ENCODE results near the gene DNASE1L2.
"Not testable (repeated sequence)": the region's sequence is repeated elsewhere in the genome, so short reads cannot be mapped to it uniquely, and the experiment has no call there.

Gene DNASE1L2, protein sequence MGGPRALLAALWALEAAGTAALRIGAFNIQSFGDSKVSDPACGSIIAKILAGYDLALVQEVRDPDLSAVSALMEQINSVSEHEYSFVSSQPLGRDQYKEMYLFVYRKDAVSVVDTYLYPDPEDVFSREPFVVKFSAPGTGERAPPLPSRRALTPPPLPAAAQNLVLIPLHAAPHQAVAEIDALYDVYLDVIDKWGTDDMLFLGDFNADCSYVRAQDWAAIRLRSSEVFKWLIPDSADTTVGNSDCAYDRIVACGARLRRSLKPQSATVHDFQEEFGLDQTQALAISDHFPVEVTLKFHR

DNA sequence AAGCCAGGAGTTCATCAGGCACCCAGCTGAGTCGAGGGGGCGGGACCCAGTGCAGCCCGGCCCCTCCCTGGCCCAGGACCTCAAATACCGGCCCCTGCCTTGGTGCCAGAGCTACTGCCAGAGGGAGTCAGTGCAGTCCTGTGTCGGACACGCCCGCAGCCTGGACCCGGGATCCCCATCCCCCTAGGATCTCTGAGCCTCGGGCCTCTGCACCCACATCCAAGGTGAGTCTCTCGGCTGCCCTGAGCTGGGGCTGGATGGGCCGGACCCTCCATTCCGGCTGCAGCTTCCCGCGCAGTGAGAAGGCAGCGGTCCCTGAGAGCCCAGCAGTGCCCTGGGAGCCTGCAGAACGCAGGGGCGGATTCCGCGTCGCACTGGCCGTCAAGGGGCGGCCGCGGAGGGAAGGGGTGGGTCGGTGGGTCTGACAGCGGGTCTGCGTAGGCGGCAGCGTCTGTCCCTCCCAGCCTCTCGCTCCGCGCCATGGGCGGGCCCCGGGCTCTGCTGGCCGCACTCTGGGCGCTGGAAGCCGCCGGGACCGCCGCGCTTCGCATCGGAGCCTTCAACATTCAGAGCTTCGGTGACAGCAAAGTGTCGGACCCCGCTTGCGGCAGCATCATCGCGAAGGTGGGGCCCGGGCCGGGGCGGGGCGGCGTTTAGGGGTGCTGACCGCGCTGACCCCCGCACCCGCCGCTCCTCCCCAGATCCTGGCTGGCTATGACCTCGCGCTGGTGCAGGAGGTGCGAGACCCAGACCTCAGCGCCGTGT, at the start of gene DNASE1L2:
Gene DNASE1L2, plus strand, starts transcription at position 108 of the 765 bp plus-strand sequence. Its CDS starts 373 bp downstream, at position 481.
- no peak for DNase-seq

- DNase-seq: no peak
These were observed 49.7 kb upstream of the DNASE1L2 start for GRCh38 chr16:2186505-2186904.

GRCh38 chr16:2187212-2187611, 49.0 kb upstream of the DNASE1L2 start:
- no peak for DNase-seq

DNA sequence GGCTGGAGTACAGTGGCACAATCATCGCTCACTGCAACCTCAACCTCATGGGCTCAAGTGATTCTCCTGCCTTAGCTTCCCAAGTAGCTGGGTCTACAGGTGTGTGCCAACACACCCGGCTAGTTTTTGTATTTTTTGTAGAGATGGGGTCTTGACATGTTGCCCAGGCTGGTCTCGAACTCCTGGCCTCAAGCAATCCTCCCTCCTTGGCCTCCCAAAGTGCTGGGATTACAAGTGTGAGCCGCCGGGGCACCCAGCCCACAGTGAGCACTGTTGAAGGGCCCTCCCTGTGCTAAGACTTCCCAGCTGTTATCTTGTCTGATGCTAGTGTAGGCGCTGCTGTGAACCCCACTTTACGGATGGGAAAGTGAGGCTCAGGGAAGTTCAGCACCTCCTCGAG, 47.8 kb upstream of the DNASE1L2 start:
- DNase-seq: no peak

- DNase-seq: no peak
These were observed 46.9 kb upstream of the DNASE1L2 start for GRCh38 chr16:2189252-2189893.

GRCh38 chr16:2190002-2190658, 46.1 kb upstream of the DNASE1L2 start:
- no peak for DNase-seq

- DNase-seq: no peak
These were observed 45.4 kb upstream of the DNASE1L2 start for GRCh38 chr16:2190659-2191445.

- DNase-seq: no peak
These were observed 44.9 kb upstream of the DNASE1L2 start for GRCh38 chr16:2191446-2191706.

GRCh38 chr16:2194166-2194834, 41.9 kb upstream of the DNASE1L2 start:
- no peak for DNase-seq

DNA sequence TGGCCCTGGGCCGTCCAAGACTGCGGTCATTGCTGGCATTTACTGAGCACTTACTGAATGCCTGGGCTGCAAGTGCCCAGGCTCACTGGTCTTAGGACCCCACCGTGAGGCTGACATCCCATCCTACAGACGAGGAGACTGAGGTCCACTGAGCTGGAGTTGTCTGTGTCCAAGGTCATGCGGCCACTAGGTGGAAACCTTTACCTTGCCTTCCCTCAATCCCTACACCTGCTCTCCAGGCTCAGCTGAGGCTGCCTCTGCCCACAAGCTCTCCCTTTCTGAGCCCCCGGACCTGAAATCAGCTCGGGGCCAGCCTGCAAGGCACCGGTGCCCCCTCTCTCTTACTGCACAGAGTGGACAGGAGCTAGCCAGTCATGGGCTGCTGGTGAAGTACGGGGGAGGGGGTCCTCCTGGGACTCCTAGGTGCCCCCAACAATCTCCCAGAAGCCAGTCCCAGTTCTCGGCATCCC, 41.4 kb upstream of the DNASE1L2 start:
- DNase-seq: peak in 1 of 2 experiments; percentile 1

DNA sequence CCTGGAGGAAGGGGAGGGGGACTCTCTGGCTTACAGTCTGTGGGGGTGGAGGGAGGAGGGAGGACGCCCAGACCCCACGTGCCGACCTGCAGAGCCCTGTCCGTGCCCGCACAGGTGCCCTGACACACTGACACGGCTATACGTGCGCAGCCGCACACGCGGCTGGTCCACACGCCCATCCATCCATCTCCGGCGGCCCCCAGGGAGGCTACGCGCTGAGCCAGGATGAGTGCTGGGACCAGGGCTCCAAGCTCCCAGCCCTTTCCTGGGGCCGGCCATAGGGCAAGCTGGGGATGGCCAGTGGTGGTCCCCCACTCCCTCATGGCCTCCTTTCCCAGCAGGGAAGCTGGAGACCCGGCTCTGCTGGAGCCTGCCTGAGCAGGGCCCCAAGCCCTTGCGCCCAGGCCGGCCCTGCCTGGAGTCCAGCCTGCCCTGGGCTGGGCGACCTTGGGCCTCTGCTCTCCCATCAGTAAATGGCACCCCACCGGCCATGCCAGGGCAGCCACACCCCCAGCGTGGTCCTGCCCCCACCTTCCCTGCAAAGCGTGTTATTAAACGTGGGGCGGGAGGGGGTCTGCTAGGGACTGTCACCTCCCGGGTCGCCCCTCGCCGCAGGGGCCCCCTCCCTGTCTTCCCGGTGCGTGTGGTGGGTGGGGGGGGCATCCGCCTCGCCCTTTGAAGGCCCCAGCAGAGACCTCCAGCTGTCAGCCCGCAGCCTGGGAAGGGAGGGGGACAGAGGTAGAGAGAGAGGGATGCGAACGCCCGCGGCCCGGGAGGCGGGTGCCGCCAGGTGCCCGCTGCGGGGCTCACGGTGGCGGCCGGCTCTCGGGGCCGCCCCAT, 40.7 kb upstream of the DNASE1L2 start:
- no peak for DNase-seq

DNA sequence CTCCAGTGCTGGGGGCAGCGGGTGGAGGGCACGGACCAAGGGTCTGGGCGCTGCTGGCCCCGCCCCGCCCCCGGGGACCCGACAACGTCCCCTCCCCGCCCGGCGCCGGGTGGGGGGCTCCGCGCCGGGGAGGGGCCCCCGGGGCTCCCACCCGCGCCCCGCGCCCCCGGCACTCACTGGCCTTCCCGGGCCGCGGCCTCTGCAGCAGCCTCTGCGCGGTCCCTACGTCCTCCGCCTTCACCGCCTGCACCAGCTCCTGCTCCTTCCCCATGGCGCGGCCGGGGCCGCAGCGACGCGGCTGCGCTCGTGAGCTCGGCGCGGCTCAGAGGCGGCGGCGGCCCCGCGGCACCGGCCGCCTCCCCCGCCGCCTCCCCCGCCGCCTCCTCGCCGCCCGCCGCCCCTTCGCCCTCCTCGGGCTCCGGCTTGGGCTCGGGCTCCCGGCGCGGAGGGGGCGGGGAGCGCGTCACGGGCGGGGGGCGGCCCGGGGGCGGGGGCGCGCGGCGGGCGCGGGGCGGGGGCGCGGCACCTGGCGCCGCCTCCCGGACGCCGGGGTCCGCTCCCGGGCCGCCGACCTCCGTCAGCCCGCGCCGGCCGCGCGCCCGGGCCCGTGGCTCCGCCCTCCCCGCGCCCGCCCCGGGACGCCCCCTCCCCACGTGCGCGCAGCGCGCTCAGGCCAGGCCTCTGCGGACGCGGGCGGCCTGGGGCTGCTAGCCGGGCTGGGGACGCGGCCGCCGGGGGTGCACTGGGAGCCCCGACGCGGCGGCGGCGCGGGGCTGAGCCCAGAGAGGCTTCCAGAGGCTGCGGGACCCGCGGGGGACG, 39.9 kb upstream of the DNASE1L2 start, which contains the start of gene CASKIN1:
Gene CASKIN1, minus strand, starts transcription at position 444 of the 819 bp plus-strand sequence. Its CDS starts 173 bp downstream, at position 271.
- DNase-seq: no peak

DNA sequence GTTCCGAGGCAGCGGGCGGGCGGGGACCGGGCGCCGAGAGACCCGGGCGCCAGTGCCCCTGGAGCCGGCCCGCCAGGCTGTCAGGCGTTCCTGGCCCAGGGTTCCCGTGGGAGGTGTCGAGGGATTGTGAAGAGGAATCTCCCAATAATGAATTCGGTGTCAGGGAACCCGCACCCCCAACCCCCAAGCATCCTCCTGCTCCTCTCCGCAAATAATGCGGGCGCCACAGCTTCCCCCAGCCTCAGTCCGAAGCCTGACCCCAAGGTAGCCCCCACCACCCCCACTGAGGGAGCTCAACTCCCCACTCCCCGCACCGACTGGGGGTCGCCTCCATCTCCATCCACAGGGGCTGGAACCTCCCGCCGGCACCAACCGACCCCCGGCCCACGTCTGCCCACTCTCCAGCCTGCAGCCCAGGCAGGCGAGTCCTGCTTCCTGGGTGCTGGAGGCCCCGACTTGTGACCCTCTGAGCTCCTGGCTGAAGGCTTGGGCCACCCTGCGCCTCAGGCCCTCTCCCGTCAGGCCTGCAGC, 39.2 kb upstream of the DNASE1L2 start:
- DNase-seq: no peak

DNA sequence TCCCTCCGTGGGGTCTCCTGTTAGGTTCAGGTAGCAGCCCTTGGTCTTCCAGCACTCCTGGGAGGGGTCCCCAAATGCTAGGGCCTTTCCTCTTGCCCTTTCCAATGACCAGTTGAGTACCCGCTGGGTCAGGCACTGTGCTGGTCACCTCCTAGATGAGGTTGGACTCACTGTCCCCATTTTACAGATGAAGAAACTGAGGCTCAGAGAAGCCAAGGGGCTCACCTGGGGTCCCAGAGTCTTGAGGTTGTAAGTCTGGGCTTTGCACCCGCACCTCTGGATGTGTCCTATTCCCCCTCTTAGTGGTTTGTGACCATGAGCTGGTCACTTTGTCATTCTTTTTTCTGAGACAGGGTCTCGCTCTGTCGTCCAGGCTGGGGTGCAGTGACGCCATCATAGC, 38.5 kb upstream of the DNASE1L2 start:
- no peak for DNase-seq

GRCh38 chr16:2198283-2198682, 38.0 kb upstream of the DNASE1L2 start:
- DNase-seq: no peak

DNA sequence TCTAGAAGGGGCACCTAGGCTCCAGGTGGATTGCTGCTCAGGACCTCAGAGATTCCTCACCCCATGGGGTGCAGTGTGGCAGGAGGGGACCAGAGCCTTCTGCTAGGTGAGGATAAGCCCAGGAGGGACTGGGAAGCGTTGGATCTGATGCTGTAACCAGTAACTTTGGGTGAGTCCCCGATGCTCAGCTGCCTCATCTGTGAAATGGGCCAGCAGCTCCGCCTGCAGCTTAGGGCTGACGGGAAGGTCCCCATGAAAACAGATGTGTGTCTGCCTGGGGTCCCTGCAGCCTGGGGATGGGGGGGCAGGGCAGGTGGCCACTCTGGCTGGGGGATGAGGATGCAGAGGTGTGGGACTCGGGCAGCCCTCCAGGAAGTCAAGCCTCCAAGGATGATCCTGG, 37.1 kb upstream of the DNASE1L2 start:
- no peak for DNase-seq

DNA sequence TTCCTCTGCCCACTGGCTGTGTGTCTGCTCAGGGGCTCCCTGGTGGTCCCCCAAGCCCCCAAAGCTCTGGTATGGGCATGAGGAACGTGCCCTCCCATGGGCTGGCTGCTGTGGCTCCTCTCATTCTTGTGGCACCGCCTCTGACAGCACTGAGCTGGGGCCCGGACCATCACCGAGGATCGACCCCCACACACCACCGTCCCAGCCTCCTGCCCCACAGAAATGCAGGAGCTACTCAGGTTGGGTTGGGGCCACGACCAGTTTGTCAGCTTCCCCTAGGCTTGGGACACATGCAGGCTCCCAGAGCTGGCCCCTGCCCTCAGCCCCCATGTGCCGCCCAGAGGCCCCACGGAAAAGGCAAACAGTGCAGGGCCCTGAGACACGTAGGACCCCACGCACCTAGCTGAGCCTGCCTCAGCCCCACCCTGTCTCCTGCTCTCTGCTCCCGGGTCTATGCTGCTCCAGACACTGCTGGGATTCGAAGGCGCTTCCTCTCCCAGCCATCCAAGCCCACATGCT, 36.6 kb upstream of the DNASE1L2 start:
- no peak for DNase-seq

DNA sequence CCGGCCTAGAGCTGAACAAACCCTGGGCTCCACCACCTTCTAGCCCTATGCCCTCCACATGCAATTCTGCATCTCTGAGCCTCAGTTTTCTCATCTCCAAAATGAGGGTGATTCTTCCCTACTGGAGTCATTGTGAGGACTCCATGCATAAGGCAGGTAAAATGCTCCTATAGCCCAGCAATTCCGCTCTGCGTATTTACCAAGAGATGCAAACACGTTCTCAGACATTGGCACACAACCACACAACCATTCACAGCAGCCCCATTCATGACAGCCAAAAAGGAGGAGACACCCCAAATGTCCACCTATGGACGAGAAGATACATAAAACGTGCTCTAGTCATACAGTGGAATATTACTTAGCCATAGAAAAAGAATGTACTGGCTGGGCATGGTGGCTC, 35.9 kb upstream of the DNASE1L2 start:
- DNase-seq: no peak

DNA sequence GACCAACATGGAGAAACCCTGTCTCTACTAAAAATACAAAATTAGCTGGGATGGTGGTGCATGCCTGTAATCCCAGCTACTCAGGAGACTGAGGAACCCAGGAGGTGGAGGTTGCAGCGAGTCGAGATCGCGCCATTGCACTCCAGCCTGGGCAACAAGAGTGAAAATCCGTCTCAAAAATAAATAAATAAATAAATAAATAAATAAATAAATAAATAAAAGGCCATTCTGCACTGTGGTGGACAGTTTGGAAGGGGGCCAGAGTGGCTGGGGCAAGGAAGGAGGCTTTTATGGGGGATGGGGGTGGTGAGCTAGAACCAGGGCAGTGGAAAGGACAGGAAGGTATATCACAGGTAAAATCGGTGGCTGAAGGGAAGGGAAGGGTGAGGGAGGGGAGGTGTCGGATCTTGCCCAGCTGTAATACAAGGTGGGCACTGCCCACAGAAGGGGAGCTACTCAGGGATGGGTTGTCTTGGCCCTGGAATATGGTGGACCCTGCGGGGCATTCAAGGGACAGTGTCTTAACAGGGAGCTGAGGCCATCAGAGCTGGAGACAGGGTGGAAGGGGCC, 33.0 kb upstream of the DNASE1L2 start:
- DNase-seq: not testable (repeated sequence)

Data from Kasumi-1 (cell line).